Ascending aorta (tissue), 2 donors: Measurements from ENCODE around the gene DHRS7. TPM values are rescaled to one million over a fixed set of nuclear protein-coding genes. Genes with fewer than 3 reads are reported as not detected.

Source experiments
- DNase-seq, 2 donors: peaks; one replicate each; pipeline ENCODE4 v3.0.0-alpha.2; 2019; ENCODE audit warnings: low spot score in 2 of 2
- H3K27ac ChIP-seq, 2 donors: fragments of 200-600 bp; sonication (generic); one replicate each; pipeline ENCODE4 v1.5.1; 2016 to 2017; ENCODE audit warnings: mild to moderate bottlenecking in 1 of 2
- H3K27me3 ChIP-seq: fragments of 200-600 bp; sonication (generic); one replicate; pipeline ENCODE4 v1.5.1; 2017
- H3K36me3 ChIP-seq, 2 donors: fragments of 200-600 bp; sonication (generic); one replicate each; pipeline ENCODE4 v1.5.1; 2016
- H3K4me1 ChIP-seq, 2 donors: fragments of 200-600 bp; sonication (generic); one replicate each; pipeline ENCODE4 v1.5.1; 2016 to 2017; ENCODE audit warnings: mild to moderate bottlenecking in 1 of 2
- H3K4me3 ChIP-seq, 2 donors: fragments of 200-600 bp; sonication (generic); one replicate each; pipeline ENCODE4 v1.5.1; 2016 to 2017; ENCODE audit warnings: mild to moderate bottlenecking in 1 of 2
- H3K9me3 ChIP-seq, 2 donors: fragments of 200-600 bp; sonication (generic); one replicate each; pipeline ENCODE4 v1.5.1; 2016
- CTCF ChIP-seq, 3 experiments: fragments of 200-600 bp in 2 of 3; fragments of 450-650 bp in 1 of 3; sonication (generic) in 2 of 3; IDR thresholded peaks; one replicate each; pipeline ENCODE4 v1.5.1; 2016 to 2019; ENCODE audit warnings: antibody characterized with exemption in 3 of 3, mild to moderate bottlenecking in 1 of 3, moderate library complexity in 1 of 3
- intact Hi-C: fragments of 100-400 bp; cut with DNase I; formaldehyde crosslinking; loops from one replicate; pipeline ENCODE4 v1.15.1; 2023
- total RNA-seq: library from RNA; depleted of rRNA; stranded (reverse); fragments of >200 nt; gene quantifications from one replicate; pipeline ENCODE4 v1.1.0, GENCODE V29; 2016

The DHRS7 gene
- total RNA-seq: 34.8 TPM

- H3K4me1 ChIP-seq: peaks cover 0 to 25% of the 10 kb centered on the region in 2 donors
- H3K9me3 ChIP-seq: no peaks in the 10 kb centered on the region
- no peaks in the 10 kb centered on the region for H3K36me3 ChIP-seq
- no peaks in the 10 kb centered on the region for H3K27me3 ChIP-seq
- DNase-seq: peak; percentile 39 to 90
- peak within 1 kb of the TSS; percentile 93 to 97 for H3K27ac ChIP-seq
- intact Hi-C loops: loop anchor here (1.0 to 10.0 kb wide), 6 partner anchors 74 to 1110 kb away; partner anchors contain the start of genes PCNX4 and PPM1A
- peak in 2 of 3 experiments; percentile 51 to 59 for TF ChIP-seq CTCF (IDR thresholded peaks at IDR 0.05)
- H3K4me3 ChIP-seq: peak within 1 kb of the TSS; percentile 75 to 92
Observed at GRCh38 chr14:60164712-60165546, at the start of gene DHRS7. DHRS7 (minus strand) TSS chr14:60165398; CDS start chr14:60165309, 89 bp downstream.

- H3K27ac ChIP-seq: no peak overlapping the region
- DNase-seq: no peak
- intact Hi-C loops: no loop called here
- no peaks in the 10 kb centered on the region for H3K9me3 ChIP-seq
- H3K4me1 ChIP-seq: peaks cover 0 to 3% of the 10 kb centered on the region in 2 donors
- H3K4me3 ChIP-seq: no peak overlapping the region
- no peak for TF ChIP-seq CTCF (IDR thresholded peaks at IDR 0.05)
- no peaks in the 10 kb centered on the region for H3K36me3 ChIP-seq
- H3K27me3 ChIP-seq: no peaks in the 10 kb centered on the region
Observed at GRCh38 chr14:60214415-60215126, 49.4 kb upstream of the DHRS7 start.

GRCh38 chr14:60214003-60214402, 48.8 kb upstream of the DHRS7 start:
- no peak overlapping the region for H3K27ac ChIP-seq
- intact Hi-C loops: no loop called here

GRCh38 chr14:60212503-60213371, 47.5 kb upstream of the DHRS7 start:
- Histone ChIP-seq H3K36me3 (no peaks in the 10 kb centered on the region), H3K27ac (no peak overlapping the region), H3K4me3 (no peak overlapping the region), H3K9me3 (no peaks in the 10 kb centered on the region), H3K27me3 (no peaks in the 10 kb centered on the region), H3K4me1 (peaks cover 0 to 3% of the 10 kb centered on the region in 2 donors)
- no peak for DNase-seq
- no peak for TF ChIP-seq CTCF (IDR thresholded peaks at IDR 0.05)
- intact Hi-C loops: no loop called here

More at GRCh38 chr14:60214003-60214402, 48.8 kb upstream of the DHRS7 start:
- Histone ChIP-seq H3K36me3 (no peaks in the 10 kb centered on the region), H3K9me3 (no peaks in the 10 kb centered on the region), H3K4me1 (peaks cover 0 to 3% of the 10 kb centered on the region in 2 donors), H3K4me3 (no peak overlapping the region), H3K27me3 (no peaks in the 10 kb centered on the region)
- no peak for DNase-seq
- TF ChIP-seq CTCF (IDR thresholded peaks at IDR 0.05): no peak

- H3K27me3 ChIP-seq: no peaks in the 10 kb centered on the region
- no peaks in the 10 kb centered on the region for H3K4me1 ChIP-seq
- no peaks in the 10 kb centered on the region for H3K36me3 ChIP-seq
- no peak for TF ChIP-seq CTCF (IDR thresholded peaks at IDR 0.05)
- intact Hi-C loops: no loop called here
- no peaks in the 10 kb centered on the region for H3K9me3 ChIP-seq
- no peak overlapping the region for H3K4me3 ChIP-seq
- no peak for DNase-seq
- no peak overlapping the region for H3K27ac ChIP-seq
Observed at GRCh38 chr14:60211153-60211552, 46.0 kb upstream of the DHRS7 start.
